GM18519 (cell line): ENCODE results near the gene KCNMA1.

ENCODE experiments used
- ATAC-seq: cut with Tn5 transposase; IDR thresholded peaks from one replicate; pipeline ENCODE4 v1.9.1; 2021; ENCODE audit warnings: mild to moderate bottlenecking, moderate library complexity; ENCODE audit not compliant: unreplicated experiment, low FRiP score

The KCNMA1 gene

DNA sequence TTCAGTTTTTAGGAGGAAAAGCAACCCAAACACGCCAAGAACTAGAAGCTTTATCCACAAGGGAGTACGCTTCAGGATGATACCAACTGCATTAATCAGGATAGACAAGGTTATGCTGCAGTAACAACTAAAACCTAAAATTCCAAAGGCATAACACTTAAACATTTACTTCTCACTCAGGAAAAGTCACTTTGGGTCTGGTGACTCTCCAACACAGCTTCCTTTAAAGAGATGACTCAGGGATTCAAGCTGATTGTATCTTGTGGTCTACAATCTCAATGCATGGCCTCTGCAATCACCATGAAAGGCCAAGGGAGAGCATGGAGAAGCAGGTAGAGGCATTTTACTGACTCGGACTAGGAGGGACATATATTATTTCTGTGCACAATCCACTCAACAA lies 315.8 kb downstream of the KCNMA1 start:
- ATAC-seq = no peak

DNA sequence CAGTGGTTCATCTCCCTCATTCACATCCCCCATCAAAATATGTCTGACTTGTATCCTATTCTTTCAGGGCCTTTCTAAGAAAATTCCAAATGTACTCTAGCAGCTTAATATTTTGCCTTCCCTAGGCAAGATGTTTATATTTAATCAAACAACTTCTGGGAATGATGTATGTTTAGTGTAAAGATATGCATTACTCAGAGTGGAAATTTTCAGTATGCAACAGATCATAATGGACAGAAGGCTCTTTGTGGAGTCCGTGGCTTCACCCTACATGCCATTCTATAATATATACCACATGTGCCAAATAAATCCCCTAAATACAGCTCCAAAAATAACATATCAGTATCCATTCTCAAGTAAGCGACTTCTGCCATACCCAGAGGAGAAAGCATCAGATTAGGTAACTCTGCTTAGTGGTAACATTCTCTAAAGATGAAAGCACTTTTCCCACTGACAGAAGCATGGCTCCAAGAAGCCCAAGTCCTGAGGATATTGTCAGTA lies 316.6 kb downstream of the KCNMA1 start:
- ATAC-seq = no peak

DNA sequence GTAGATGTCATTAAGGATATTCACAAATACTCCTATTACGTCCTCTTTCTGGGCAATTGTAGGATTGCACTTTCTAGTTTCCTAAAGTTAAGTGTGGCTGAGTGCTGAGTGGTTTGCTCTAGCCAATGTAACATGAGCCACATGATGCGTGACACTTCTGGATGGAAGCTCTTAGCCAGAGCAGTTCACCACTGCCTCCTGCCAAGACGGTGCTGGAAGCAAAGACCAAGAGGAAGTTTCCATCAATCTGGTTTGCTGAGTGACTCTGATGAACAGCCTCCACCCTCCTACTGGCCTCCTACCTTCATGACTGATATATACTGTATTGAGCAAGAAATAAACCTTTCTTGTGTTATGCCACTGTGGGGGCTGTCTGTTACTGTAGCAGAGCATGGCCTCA lies 318.1 kb downstream of the KCNMA1 start:
- no peak for ATAC-seq

DNA sequence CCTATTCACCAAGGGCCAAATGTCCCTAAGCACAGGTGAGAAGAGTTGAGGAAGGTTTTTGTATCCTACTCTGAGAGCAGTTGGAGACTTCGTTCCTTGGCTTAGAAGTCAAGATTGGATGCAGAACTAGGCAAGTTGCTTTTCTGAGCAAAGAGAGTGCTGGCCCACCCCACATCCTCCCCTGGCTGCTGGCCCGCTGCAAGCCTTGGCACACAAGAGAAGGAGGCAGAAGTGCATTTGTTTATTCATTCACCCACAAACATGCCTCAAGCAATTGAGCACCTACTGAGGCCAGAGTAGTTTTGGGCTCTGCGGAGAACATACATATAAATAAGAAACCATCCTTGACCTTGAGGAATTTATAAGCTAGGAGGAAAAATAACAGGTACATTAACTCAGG lies 318.9 kb downstream of the KCNMA1 start:
- no peak for ATAC-seq

DNA sequence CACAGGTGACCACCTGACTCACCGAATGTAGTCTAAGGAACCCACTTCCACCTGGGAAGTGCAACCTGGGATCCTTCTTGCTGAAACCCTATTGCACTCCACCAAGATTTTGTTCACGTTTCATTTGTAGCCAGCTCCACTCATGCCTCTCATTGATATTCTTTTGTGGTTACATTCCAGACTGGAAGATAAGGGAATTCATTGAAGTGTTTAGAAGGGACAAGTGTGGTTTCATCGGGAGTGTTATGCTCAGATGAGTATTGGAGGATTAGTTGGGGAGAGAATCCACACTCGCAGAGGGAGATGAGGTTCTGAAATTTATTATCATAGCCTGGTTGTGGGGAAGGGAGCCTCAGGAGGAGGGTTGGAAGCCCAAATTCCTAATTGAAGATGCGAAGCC lies 320.4 kb downstream of the KCNMA1 start:
- no peak for ATAC-seq

DNA sequence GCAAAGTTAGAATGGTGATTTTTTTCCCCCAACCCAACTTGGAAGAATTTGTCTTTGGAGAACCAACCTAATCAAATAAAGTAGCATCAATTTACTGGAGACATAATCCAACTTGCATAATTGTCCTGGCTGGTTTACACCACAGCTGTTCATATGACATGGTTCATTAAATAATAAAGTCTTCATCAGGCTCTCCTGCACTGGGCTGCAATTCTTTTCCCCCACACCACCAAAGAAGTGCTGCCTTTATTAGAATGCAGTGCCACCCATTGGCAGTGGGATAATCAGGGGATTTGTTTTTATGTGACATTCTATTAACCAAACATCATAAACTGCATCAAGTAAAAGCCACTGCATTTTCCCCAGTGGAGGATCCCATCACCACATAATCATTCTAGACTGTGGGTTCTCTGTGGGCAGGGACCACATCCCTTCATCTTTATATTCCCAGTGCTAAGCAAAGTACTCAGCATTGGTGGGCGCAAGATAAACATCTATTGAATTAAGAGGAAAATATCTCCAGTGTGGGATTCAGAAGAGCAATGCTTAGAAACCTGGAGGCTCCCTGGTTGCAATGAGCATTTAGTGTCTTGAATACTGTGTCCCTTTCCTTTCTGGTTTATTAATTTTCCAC lies 322.0 kb downstream of the KCNMA1 start:
- ATAC-seq = no peak

DNA sequence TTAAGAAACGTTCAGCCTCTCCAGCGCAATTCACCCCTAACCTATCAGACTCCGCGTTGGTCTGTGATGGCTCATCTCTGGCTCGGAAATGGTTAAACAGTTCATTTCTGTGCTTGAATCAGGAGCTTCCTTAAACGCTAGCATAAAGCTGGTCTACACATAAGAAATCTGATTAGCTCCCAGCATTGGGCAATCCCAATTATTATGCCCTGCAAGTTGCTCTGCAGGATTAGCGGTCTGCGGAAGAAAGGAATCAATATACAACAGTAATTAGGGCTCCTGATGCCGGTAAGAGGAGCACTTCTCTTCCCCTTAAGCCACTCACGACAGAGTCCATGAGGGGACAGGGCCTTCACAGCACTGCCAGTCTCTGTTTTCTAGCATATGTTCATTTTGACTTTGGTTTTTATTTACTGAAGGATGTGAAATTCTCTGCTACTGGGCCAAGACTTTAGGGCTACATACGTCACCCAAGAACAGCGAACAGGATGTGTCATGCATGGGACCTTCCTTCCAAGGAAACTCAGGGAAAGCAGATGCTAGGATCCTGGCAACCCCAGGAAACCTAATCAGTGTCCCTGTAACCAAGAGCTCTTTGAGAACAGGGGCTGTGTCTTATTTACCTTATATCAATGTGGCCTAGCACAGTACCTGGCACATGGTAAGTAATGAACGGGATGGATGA lies 324.4 kb downstream of the KCNMA1 start:
- ATAC-seq = no peak

DNA sequence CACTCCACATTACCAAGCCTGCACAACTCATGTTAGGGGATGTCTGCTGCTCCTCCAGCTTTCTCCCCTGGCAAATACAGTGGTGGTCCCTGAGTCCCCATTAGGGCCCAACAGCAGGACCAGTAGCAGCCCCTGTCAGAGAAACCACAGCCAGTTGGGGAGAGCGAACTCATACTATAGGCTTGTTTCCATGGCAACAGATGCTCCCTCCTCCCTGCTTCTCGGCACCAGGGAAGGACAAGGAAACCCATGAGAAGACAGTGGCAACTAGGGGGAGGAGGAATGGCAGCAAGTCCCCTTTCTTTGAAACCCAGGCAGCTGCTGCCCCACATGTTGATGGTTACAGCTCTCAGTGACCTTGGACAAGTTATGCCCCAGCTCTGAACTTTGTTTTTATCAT lies 326.4 kb downstream of the KCNMA1 start:
- no peak for ATAC-seq

DNA sequence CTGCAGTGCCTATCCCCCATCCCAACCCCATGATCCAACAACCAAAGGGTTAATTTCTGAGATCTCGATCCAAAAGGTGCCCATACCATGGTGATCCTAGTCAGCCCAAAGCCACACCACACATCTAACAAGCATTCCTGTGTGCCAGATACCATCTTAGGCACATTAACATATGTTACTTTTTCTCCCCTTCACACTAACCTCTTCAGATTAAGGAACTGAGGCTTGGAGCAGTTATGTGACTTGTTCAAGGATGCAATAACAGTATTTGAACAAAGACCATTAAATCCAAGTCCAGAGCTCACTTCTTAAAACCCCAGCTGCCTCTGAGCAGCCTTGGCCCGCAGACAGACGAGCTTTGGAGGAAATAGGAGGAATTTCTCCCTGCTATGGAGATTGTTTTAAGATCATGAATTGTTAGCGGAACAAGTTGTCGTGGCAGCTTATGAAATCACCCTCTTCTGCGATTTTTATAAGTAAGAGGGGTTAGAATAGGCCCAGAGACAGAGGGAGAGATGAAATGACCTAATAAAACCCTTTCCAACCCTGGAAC lies 327.2 kb downstream of the KCNMA1 start:
- no peak for ATAC-seq

DNA sequence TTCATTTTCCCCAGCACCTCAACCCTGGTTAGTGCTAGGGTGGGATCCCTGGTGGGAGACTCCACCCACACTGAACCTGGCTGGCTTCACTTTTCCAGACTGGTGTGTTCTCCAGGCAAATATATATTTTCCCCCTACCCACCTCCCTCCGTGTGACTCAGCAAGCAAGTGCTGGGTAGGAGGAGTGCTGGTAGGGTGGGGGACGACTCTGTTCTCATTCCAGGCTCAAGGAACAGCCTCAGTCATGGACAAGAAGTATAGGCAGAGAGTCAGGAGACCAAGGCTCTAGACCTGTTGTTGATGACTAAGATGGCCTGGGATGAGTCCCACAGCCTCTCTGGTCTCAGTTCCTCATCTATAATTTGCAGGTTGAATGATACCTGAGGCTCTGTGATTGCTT lies 328.1 kb downstream of the KCNMA1 start:
- no peak for ATAC-seq

DNA sequence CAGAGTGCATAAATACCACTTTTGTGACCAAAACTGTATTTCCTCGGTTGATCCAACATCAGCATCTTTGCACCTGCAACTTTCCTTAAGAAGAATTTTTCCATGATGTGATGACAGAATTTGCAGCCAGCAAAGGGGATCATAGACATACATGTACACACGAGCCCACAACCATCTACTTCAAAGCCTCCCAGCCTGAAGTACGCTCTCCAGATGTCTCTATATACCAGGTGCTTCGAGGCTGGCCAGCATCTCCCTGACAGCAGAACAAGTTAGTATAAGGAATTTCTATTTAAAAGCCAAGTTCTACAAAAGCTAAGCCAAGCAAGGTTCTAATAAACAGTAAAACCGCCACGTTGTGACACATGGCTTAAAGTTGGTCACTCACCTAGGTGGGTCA lies 328.5 kb downstream of the KCNMA1 start:
- ATAC-seq = no peak

DNA sequence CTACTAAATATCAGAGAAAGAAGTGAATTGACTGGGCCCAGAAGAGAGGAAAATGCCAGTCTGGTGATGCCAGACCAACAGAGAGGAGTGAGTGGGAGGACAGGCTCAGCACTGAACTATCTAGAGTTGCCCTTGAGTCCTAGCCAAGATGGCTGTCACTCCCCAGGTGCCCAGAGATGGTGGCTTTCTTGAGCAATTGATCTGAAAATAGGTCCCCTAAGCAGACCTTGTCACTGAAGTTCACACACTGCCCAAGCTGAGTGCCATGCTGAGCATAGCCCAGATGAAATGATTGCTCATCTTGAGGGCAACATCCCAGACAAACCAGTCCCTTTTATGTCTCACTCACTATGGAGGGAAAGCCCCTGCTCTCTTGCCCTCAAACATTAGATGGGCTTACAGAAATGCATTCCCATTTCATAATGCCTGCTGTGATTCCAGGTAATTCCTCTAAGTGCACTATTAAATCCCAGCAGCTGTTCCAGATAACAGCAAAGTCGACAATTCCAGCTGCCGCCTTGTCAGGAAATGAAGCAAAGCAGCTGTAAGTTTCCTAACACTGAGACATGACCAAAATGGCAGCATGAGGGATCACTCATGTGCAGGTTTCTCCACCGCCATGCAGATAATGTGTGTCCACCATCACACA lies 329.4 kb downstream of the KCNMA1 start:
- no peak for ATAC-seq

DNA sequence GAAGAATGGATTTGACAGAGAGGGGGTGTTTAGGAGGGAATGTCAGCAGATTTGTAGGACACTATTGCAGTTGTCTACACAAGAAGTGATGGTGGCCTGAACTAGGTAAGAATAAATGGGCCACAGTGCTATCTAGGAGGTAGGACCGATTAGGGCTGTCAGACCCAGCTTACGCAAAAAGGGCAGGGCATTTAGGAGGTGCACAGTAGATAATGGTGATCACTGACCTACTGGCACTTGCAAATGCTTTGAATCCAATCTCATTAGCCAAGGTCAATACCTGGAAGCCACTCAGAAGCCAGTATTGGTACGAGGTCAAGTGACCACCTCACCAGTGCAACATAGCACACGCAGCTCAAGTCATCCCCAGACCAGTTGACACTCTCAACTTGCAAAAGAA lies 330.9 kb downstream of the KCNMA1 start:
- no peak for ATAC-seq

DNA sequence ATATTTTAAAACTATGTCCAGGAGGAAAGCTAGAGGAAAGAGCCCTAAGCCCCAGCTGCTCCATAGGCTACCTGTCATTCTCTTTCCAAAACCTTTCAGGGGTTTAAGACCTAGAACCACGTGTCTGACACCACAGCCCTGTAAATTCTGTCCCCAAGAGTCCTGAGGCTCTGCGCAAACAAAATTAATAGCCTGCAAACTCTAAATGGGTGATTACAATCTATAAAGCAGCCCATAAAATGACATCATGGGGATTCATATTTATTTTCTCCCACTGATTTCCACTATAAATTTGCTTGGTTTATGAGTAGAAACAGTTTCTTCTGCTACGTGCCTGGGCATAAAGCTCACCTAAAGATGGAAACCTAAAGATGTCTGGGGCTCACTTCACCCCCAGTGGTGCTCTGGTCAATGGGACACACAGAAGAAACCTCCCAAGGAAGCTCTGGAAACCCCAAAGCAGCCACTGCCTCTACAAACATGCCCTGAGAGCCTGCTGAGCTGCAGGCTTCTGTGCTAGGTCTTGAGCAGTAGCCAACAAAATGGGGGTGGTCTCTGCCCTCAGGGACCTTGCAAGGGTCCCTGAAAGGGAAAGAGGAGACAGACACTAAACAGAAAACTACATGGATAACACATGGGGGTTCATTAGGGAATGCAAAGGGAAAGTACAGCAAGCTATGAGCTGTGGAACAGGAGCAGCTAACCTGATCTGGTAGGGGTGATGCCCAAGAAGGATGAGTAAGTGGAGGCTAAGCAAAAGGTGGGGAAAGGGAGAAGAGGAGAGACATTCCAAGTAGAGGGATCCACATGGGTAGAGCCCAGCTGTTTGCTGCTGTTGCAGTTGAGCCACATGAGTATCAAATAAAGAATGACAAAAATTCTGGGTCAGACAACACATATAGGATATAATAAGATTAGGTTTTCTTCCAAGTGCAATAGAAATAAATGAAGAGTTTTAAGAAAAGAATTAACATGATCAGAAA lies 331.7 kb downstream of the KCNMA1 start:
- ATAC-seq = no peak

DNA sequence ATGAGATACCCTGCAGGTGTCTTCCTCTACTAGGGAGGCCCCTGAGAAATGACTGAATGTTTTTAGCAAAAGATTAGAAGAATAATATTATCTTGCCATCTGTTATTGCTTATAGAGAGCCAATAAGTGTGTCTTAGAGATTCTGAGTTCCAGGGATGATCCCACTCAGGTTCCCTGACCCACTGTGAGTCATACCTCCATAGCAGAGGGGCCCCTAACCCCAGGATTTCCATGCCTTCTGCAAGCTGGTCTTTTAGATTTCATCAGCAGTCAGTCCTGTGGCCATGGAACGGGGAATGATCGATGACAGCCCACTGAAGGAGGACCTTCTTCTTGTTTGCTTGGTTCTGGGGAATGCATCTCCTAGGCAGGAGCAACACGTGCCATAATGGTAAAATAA lies 333.4 kb downstream of the KCNMA1 start:
- no peak for ATAC-seq

DNA sequence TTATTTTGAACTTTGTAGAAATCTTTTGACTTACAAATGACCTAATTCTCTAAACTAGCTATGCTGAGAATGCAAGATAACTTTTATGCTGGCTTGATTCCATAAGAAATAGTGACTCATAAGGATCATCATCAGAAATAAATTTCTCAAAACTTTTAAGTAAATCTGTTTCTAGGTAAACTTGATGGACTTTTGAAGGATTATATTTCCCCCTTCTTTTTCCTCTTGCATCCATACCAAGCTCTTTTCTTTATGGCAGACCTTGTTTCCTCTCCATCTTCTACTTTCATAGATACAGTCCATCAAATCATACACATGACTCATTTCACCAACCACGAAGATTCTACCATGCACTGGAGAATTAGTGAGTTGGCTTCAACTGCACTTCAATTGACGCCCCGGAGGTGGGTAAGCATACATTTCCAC lies 336.3 kb downstream of the KCNMA1 start:
- ATAC-seq = no peak

DNA sequence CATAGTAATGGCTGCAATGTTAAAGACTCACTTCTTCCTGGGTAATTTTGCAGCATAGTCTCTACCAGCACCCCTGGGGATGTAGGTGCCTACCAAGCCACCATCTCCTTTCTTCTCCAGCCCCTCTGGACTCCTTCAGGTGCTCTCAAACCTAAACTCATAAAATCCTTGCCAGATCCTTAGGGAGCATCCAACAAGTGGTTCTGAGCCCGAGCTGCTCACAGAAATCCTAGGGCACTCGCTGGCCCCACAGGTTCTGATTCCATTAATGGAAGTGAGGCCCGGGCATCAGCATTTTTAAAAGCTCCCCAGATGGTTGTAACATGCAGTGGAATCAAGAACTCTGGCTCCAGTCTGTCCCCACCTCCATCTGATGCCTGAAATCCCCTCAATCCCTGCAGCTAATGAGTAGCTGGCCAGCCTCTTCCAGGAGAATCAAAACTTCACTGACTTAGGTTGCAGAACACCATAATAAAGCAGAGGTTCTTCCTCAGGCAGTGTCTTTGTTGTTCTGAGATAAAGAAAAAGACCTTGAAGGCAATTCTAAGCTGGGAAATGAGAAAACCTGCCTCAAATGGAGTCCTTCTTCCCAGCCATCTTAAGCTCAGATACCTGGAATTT lies 336.8 kb downstream of the KCNMA1 start:
- ATAC-seq = no peak

DNA sequence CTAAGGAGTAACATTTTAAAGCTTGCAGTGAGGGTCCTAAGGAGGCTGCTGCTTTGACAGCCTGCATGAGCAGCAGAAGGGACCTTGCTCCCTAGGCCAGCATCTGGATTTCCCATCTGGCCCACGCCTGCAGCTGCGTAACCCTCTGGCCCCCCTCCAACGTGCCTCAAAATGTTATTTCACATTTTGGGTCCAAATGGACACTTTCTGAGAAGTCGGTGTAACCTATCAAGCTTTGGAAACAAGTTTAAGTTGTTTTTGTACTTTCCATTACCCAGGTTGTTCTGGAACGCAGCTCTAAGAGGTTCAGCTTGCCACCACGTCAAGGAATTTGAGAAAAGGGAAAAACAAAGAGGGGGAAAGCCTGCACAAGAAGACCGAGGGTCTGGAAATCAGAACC lies 338.3 kb downstream of the KCNMA1 start:
- no peak for ATAC-seq

DNA sequence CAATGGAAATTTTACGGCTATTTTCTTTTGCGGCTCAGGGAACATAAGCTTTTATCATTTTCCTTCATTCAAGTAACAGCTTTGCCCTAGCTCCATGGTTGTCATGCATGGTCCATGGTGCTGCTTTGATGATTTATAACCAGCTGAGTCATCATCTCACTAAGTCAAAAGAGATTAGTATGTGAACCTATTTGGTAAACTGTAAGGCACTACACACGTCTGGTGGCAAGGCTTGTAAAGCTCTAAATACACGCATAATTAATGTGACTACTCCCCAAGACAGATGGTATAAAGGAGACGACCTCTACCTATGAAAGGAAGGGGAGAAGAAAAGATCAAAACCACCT lies 340.2 kb downstream of the KCNMA1 start:
- ATAC-seq = no peak
